IPS-18c (cell line): Measurements from ENCODE around the gene TACR1.

Source experiments
- H3K4me3 ChIP-seq: 2 replicates; pipeline ENCODE4 v1.7.0; 2013; ENCODE audit warnings: low read depth, mild to moderate bottlenecking, low read length, moderate library complexity; ENCODE audit not compliant: insufficient read depth
- H3K9me3 ChIP-seq: one replicate; pipeline ENCODE4 v1.6.1; 2013; ENCODE audit warnings: mild to moderate bottlenecking, low read length, moderate library complexity; ENCODE audit not compliant: control insufficient read depth, insufficient read depth

TACR1 gene

DNA sequence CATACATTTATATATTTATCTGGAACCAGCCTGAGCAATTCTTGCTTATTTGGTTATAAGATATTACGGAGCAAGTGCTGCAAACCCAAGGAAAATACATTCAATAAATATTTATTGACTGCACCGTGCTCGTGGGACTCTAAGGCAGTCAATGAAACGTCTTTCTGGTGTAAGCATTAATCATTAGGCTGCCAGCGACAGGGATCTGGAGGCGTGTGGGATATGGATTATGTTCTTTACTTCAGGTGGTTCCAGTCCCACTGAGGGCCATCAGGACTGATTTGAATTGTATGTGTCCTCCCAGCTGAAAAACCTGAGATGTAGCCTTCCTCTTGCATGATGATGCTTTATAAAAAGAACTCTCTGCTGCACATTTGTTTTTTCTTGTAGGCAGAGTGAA is 75.4 kb downstream of the TACR1 start:
- H3K9me3 ChIP-seq = no peaks in the 10 kb centered on the region
- no peak overlapping the region for H3K4me3 ChIP-seq

DNA sequence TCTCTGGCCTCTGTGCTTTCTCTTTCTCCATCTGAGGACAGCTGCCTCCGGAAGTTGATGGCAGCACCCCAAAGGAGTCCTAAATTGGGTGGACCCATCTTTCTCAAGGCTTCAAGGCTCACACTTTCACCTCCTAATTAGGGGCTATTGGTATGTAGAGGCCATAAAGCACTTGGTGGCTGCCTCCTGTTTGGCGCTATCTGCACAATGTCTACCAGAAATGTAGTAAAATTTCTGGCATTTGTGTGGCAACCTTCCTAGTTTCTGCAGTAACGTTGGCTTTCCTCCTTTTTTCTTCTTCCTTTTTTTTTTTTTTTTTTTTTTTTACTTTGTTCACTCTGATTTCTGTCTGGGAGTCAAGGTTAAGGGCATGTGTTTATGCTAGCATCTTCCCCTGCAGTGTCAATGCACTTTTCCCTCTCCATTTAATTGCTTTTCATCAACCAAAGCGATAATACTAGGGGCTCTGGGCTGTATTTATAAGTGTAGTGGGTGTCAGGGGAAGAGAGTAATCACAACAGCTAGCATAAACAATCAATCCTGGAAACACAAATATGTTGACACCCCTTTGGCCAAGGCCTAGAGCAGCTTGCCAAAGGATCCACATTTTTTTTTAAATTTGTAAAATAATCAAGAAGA is 86.0 kb downstream of the TACR1 start:
- Histone ChIP-seq H3K9me3 (no peaks in the 10 kb centered on the region), H3K4me3 (no peak overlapping the region)

DNA sequence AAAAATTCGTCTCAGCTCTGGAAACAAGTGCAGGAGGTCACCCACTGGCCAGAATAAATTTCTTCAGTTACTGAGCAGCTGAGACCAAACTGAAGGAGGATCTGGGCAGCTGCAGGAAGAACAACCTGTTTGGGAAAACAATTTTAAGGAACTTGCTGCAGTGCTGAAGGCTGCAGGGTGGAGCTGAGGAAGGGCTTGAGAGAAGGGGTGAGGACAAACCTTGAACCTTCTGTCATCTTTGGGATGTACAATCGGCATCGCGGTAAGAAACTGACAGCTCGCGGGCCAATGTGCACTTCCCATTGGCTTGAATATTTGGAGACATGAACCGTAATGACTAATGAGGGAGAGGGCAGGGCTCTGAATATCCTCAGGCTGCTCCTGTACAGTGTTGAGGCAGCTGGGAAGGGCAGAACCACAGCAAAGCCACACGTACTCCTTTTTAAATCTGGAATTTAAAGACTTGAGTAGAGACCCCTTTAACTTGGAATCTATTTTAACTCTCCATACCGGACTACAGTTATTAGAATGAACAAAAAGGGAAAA is 90.3 kb downstream of the TACR1 start:
- Histone ChIP-seq H3K9me3 (no peaks in the 10 kb centered on the region), H3K4me3 (no peak overlapping the region)

DNA sequence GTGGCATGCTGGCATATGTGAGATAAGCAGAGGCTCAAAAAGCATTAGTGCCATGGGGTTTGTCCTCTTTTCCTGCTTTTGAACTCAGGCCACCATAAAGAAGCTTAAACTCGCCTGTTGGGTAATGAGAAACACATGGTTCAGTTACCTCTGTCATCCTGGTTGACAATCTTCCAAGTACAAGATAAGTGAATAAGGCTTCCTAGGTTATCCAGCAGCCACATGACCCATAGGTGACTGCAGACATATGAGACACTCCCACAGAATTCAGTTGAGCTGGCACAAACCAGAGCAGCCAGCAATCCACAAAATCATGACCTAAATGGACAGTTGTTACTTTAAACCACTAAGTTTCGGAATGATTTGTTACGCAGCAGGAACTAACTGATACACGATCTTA is 97.3 kb downstream of the TACR1 start:
- Histone ChIP-seq H3K9me3 (no peaks in the 10 kb centered on the region), H3K4me3 (no peak overlapping the region)

DNA sequence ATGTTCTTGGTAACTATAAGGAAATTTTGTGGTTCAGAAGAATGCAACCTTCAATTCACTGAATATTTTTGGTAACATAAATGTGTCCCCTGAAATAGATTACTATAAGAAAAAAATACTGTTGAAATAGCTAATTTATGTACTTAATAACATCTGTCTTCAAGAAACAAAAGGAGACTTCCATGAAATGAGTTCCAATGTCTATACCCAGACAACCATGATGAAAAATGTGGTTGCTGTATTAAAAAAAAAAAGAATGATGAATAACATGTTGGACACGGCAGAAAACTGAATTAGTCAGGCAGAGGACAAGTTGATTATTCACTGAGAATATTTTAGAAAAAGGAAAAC is 98.5 kb downstream of the TACR1 start:
- Histone ChIP-seq H3K4me3 (no peak overlapping the region), H3K9me3 (no peaks in the 10 kb centered on the region)

DNA sequence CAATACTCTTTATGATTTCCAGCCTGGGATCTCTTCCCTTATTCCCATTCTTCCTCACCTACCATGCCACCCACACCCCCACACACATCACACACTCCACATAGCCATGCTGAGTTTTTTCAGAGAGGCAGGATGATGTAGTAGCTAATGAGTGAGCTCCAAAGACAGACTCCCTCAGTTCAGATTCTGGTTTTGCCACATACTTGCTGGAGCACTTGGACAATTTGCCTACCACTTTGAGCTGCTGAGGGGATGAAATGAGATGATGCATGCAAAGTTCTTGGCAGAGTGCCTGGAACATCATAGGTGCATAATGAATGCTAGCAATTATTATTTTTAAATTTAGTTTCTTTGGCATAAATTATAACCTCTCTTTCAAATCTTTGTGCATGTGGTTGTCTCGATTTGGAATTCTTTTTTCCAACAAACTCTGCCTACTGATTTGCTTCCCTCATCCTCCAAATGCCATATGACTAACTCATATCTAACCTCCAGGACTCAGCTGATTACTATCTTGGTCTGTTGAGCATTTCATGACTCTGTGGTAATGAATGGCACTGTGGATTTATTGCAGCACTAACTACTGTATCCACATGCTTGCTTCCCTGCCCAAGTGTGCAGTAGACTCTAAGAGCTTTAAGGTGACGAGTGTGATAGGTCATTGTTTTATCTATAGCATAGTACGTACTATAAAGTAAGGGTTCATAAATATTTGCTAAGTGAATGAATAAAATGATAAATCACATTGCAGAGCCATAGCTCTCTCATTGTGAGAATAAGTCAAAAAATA is 99.1 kb downstream of the TACR1 start:
- no peaks in the 10 kb centered on the region for H3K9me3 ChIP-seq
- no peak overlapping the region for H3K4me3 ChIP-seq

DNA sequence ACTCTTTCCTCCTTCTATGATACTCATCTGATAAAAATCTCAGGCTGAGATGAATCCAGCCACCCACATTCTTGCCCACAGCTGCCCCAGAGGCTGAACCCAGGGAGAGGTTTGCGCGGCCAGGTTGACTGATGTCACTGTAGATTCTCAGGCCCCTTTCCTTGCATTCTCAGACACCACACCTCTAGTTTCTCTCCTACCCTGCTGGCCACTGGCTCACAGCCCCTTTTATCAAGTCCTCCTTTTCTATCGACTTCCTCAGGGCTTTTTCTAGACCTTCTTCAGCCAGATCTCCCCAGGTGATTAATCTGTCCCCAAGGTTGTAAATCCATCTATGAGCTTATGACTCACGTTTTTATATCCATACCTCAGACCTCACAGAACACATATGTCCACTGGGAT is 99.8 kb downstream of the TACR1 start:
- Histone ChIP-seq H3K4me3 (no peak overlapping the region), H3K9me3 (no peaks in the 10 kb centered on the region)

DNA sequence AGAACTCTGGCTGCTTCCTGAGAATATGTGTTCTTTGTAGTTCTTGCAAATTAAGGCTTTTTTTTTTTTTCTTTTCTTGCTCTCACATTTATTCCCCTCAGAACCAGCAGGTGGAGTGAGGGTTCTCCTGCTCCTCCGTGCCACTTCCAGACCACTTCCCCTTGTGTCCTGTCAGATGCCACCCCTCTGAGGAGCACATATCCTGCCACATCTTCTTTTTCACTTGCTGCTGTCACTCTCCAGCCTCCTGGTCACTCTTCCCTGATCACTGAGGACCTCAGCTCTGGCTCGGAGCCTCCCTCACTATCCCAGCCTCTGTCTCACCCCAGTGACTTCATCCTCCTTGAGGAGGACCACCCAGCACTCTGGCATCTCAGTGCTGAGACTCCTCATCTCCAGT is 100.5 kb downstream of the TACR1 start:
- no peak overlapping the region for H3K4me3 ChIP-seq
- H3K9me3 ChIP-seq = no peaks in the 10 kb centered on the region

DNA sequence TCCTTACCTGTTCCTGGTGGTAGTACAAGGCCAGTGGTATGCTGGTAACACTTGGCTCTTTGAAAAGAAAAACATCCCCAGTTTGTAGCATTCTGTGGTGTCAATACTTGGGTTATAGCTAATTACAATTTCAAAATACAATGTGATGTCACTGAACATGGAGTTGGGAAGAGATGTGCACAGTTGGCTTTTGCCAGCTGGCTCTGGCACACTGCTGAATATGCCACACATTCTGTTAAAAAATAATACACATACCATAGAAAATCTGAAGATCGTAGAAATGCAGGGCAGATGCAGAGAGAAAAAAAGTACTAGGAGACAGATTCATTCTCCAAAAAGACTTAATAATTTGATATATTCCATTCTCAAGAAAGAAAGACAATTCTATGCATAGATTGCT is 101.5 kb downstream of the TACR1 start:
- Histone ChIP-seq H3K9me3 (no peaks in the 10 kb centered on the region), H3K4me3 (no peak overlapping the region)

DNA sequence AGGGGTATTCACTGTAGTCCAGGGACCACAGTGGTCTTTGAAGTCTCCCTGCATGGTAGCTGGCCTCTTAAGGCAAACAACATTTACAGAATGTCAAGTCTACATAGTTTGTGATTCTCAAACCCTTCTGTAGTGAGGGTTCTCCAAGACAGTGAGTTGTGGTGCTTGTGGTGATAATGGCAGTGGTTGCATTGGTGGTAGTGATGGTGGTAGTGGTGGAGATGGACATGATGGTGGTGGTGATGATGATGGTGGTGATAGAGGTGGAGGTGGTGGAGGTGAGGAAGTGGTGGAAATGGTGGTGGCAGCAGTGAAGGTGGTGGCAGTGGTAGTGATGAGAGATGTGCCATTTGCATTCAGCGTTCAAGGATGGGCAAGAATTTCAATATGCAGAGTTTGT is 104.9 kb downstream of the TACR1 start:
- H3K9me3 ChIP-seq = no peaks in the 10 kb centered on the region
- no peak overlapping the region for H3K4me3 ChIP-seq

DNA sequence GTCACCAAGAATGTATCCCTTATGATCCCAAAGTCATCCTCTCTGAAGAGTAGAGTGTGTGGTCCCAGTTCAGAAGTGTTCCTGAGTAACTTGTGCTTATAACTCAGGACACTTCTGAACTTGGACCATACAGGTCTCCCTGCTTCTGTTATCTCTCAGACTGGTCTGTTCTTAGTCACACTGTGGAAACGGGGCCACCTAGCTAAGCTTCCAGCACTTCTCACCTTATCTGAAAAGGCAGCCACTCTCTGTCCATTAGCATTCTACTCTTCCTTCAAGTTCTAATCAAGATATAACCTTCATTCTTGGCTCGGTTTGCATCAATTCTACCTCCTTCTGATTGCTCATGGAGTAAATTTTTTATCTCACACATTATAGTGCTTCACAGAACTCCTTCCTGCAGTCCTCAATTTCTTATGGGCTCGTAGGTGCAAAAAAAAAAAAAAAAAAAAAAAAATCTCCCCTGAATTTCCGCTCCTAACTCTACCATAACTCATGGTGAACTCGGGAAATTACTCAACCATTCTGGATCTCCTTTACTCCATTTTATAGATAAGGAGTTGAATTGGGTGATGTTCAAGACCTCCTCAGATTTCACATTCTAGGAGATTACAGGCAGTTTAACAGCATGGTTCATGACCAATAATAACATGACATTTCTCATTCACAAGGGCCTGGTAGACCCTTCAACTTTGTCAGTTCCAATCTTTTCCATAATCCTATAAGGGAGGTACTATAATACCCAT is 108.4 kb downstream of the TACR1 start:
- H3K9me3 ChIP-seq = no peaks in the 10 kb centered on the region

DNA sequence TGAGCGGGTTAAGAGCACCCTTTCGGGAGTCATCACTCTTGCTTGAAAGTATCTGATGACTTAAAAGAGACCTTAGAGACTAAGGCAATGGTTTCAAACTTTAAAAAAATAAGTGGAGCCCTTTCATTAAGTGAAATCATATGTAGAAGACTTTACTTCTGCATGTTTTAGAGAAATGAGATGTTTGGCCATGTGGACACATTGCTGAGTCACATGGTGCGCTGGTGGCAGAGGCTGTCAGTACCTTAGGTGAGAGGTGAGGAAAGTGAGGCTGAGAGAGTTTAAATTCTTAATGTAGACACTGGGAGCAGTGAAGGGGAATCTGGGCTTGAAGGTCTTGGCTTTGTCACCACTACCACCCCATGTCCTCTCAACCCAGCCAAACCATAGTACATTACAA is 109.8 kb downstream of the TACR1 start:
- no peaks in the 10 kb centered on the region for H3K9me3 ChIP-seq
- H3K4me3 ChIP-seq = no peak overlapping the region

More for the DNA sequence above, 108.4 kb downstream of the TACR1 start:
- H3K4me3 ChIP-seq = no peak overlapping the region

DNA sequence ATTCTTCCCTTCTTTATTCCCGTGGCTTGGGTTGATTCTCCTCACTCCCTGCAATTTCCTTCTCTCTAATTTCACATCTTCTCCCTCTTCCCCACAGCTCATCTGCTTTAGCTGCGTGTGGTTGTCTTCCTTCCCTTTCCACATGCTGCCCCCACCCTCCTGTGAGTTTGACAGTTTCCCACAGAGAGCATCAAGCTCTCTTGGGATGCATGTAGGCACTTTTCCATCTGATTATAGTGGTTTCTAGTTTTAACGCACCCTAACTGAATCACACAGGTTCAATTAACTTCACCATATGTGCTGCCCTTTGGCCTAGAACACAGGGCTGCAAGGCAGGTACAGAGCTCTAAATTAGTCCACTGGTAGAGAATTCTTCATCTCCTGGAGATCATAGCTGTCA is 110.5 kb downstream of the TACR1 start:
- Histone ChIP-seq H3K4me3 (no peak overlapping the region), H3K9me3 (no peaks in the 10 kb centered on the region)

DNA sequence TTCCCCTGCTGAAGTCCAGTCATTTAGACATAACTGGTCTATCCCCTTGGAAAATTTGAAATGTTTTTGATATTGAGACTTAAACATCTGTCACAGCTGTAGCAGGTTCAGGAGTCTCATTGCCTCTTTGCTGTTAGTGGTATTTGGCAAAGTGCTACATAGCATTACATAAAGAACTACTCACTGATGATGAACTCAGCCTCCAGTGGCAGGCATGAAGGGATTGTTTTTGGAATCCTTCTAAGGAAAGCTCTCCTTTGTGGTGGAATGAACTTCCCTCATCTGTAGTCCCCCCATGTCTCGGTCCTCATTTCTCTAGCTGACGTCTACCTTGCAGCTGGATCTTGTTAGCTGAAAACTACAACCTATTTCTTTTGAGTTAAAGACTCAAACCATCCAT is 111.6 kb downstream of the TACR1 start:
- no peak overlapping the region for H3K4me3 ChIP-seq
- H3K9me3 ChIP-seq = no peaks in the 10 kb centered on the region

DNA sequence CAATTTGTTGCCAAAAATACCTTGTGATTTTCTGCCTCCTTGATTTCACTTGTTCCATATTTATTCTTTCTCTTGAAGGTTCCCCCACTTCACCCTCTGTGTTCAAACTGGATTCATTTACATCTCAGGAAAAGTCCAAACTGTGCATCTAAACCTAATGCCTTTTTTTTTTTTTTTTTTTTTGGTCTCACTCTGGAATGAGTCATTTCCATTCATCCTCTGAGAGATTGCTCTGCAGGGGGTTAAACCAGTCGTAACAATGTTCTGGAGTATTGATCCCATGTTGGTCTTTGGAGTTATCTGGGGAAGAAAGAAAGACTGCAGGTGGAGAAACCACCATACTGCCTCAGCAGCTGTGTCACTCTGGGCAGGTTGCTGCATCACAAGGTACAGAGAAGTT is 119.7 kb downstream of the TACR1 start:
- Histone ChIP-seq H3K9me3 (no peaks in the 10 kb centered on the region), H3K4me3 (no peak overlapping the region)

DNA sequence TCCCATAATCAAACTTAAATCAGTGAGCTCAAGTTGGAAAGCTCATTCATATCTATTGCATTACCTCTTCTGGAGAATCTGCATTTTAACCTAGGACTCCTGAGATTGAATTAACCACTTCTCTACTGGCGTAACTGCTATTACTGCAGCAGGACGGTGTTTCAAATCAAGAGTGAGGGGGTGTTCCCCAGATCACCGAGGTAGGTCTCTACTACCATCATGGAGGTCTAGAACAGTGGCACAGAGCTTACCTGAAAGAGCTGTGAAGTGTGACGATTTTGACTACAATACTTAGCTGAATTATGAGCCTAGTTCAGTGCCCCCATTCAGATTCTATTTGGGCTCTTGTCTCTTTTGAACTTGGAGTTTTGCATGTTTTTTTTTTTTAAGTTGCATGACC is 121.4 kb downstream of the TACR1 start:
- Histone ChIP-seq H3K4me3 (no peak overlapping the region), H3K9me3 (no peaks in the 10 kb centered on the region)

DNA sequence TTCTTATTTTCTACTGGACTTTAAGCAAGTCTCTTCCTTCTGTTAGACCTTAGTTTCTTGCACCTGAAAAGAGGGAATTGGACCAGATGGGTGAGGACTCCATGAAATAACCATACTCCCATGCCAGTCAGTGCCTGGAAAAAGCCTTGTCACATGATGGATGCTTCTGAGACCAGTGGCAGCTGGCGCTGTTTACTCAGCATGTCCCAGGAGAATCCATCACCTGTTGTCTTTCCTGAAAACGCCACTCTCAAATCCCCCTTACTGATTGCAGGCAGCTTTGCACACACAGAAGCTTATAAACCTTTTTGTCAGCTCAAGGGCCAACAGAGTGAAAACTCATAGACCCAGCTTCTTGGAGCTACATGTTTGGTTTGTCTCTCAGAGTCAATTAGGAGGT is 123.2 kb downstream of the TACR1 start:
- Histone ChIP-seq H3K4me3 (no peak overlapping the region), H3K9me3 (no peaks in the 10 kb centered on the region)

DNA sequence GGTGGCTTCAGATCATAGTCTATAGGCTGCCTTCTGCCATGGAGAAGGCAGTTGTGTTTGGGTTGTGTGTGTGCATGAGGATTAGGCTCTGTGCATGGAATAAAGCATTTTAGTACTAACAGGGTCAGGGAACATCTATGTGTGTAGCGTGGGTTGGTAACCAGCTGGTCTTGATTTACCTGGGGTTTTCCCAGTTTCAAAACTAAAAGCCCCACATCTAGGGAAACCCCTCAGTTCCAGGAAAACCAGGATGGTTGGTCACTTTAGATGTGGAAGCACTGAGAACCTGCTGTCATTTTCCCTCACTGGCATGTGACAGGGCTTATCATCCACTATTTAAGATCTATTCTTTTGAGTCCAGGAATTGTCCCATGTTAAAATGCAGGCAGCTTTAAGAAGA is 124.6 kb downstream of the TACR1 start:
- no peaks in the 10 kb centered on the region for H3K9me3 ChIP-seq
- H3K4me3 ChIP-seq = no peak overlapping the region
